HG02852 (cell line): ENCODE results near the gene ARSD.
"Not testable (repeated sequence)": the region's sequence is repeated elsewhere in the genome, so short reads cannot be mapped to it uniquely, and the experiment has no call there.

Experiments
- ATAC-seq: cut with Tn5 transposase; IDR thresholded peaks from one replicate; pipeline ENCODE4 v1.9.1; 2021; ENCODE audit warnings: mild to moderate bottlenecking, moderate library complexity; ENCODE audit not compliant: unreplicated experiment

ARSD gene

GRCh38 chrX:2934715-2935710, 5.9 kb upstream of the ARSD start:
- no peak for ATAC-seq

- ATAC-seq: no peak
Measured at GRCh38 chrX:2933125-2933900, 4.2 kb upstream of the ARSD start.

GRCh38 chrX:2931612-2932011, 2.5 kb upstream of the ARSD start:
- ATAC-seq: no peak

- no peak for ATAC-seq
Measured at GRCh38 chrX:2931155-2931554, 2.0 kb upstream of the ARSD start.

DNA sequence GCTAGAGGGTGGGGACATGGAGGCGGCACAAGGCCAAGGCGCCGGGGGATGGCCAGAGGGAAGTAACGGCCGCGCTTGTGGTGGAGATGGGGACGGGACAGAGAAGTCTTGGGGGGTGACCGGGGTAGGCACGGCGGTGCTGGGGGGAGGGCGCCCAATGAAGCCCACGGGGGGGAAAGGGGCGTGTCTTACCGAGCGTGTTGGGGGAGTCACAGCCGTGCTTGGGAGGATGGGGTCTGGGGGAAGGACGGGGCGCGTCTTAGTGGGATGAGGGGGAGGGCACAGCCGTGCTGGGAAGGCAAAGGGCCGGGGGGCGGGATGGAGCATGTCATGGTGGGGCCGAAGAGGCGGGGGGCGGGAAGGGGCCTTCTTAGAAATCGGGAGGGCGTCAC, 952 bp downstream of the ARSD start:
- ATAC-seq: no peak

GRCh38 chrX:2926664-2927275, 2.4 kb downstream of the ARSD start:
- no peak for ATAC-seq

DNA sequence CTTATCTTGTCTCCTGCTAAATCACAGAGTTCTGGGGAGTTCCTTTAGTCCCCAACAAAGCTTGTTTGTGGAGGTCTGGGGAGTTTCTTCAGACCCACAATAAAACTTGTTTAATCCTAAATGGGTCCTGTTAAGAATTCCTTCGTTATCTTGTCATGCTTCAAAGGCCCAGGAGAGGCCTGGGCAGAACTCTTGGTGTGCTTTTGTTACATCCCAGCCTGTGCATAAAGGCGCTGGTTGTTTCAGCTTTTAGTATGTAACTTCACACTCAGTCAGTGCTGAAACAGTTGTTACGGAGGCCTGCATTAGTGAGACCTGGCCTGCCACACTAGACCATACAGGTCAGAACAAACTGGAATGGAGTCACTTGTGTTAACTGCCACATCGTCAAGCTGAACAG, 2.9 kb downstream of the ARSD start:
- not testable (repeated sequence) for ATAC-seq

- ATAC-seq: no peak
Measured at GRCh38 chrX:2924151-2924550, 5.0 kb downstream of the ARSD start.

GRCh38 chrX:2921750-2922149, 7.4 kb downstream of the ARSD start:
- ATAC-seq: no peak

DNA sequence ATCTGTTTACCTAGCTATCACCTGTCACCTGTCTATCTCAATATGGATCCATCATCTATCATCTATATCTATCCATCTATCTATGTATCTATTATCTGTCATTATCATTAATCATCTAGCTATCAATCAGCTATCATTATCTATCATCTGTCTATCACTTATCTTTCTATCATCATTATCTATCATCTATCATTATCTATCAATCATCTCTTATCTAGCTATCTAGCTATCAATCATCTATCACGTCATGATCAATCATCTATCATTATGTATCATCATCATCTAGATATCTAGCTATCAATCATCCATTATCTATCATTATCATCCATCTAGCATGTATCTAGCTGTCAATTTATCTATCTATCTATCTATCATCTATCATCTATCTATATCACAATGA, 7.9 kb downstream of the ARSD start:
- ATAC-seq: no peak

DNA sequence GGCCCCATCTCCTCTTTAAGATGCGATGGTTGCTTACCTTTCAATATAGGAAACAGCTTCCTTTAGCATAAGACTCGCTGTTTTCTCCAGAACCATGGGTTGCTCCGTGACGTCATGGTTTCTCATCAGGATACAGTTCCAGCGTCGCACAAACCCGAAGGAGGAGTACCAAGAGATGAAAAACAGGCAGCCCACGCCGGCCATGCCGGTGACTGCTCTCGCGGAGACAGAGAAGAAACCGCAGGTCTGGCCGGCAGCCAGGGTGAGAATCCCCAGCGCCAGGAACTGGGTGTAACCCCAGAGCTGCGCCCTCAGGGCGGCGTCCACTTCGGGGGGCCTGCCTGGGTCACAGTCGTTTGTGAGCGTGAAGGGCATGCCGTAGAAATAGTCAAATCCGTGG, 11.4 kb downstream of the ARSD start:
- ATAC-seq: no peak

GRCh38 chrX:2913118-2913517, 16.0 kb downstream of the ARSD start:
- no peak for ATAC-seq

GRCh38 chrX:2910109-2910508, 19.0 kb downstream of the ARSD start:
- no peak for ATAC-seq

DNA sequence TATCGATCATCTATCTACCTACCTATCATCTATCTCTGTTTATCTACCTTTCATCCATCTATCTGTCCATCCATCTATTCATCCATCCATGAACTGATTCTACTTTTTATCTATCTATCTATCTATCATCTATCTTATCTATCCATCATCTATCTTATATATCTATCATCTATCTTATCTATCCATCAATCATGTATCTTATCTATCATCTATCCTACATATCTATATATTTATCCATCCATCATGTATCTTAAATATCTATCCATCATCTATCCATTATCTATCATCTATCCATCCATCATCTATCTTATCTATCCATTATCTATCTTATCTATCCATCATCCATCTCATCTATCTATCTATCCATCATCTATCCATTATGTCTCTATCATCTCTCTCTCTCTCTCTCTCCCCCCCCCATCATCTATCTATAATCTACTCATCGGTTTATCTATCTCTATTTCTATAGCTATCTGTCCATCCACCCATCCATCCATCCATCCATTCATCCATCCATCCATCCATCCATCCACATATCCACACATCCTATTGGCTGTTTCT, 20.9 kb downstream of the ARSD start:
- ATAC-seq: no peak

GRCh38 chrX:2907295-2907694, 21.8 kb downstream of the ARSD start:
- no peak for ATAC-seq

DNA sequence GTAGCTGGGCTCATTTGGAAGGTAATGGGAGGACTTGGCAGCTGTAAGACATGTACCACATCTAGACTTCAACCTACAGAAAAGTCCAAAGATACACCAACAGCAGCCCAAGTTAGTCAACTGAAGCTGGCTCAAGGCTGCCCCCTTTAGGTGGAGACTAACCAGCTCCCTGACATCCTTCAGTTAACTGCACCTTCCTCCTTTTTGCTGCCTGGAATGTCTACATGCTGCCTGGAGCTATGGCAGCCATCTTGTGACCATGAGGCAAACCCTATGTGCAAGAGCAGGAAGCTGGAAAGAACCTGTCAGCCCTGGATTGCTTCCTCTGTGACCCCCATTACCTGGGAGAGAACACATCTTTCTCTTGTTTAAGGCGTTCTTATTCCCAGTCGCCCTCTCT, 25.8 kb downstream of the ARSD start:
- no peak for ATAC-seq

GRCh38 chrX:2902841-2903240, 26.3 kb downstream of the ARSD start:
- ATAC-seq: no peak

DNA sequence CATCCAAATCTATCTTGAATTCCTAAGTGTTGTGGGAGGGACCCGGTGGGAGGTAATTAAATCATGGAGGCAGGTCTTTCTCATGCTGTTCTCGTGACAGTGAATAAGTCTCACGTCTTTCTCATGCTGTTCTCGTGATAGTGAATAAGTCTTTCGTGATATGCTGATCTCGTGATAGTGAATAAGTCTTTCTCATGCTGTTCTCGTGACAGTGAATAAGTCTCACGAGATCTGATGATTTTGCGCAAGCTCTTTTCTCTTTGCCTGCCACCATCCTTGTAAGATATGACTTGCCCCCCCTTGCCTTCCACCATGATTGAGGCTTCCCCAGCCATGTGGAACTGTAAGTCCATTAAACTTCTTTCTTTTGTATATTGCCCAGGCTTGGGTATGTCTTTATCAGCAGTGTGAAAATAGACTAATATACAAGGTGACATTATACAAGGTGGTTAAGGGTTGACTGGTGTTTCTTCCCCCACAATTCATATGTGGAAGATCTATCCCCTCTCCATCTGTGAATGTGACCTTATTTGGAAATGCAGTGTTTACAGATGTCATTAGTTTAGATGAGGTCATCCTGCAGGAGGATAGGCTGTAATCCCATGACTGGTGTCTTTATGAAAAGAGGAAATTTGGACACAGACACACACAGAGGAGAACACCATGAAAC, 27.6 kb downstream of the ARSD start:
- ATAC-seq: no peak

GRCh38 chrX:2898846-2899512, 30.2 kb downstream of the ARSD start:
- ATAC-seq: no peak
